ENCODE results near the gene KRT7. TPM values are rescaled to one million over a fixed set of nuclear protein-coding genes. Genes with fewer than 3 reads are reported as not detected.

Gene KRT7
- polyA plus RNA-seq, 3 donors, result 37.4 to 64.1 (median 42.0) TPM

- DNase-seq (ENCODE audit: extremely low read depth in 1 of 11, low read depth in 9 of 11, low spot score in 4 of 11), result no peak
These were observed 11.1 kb upstream of the KRT7 start for GRCh38 chr12:52221912-52222457.

DNA sequence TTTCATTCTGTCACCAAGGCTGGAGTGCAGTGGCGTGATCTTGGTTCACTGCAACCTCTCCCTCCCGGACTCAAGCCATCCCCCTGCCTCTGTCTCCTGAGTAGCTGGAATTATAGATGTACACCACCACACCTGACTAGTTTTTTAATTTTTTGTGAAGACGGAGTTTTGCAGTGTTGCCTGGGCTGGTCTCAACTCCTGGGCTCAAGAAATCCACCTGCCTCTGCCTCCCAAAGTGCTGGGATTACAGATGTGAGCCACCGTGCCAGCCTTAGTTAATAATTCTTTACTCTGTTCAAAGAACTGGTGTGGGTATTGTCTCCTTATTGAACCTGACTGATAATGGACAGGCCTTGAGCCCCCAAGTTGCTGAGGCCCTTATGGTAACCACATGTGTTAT lies 10.4 kb upstream of the KRT7 start:
- DNase-seq (ENCODE audit: extremely low read depth in 1 of 11, low read depth in 9 of 11, low spot score in 4 of 11), result no peak

- no peak for DNase-seq (ENCODE audit: extremely low read depth in 1 of 11, low read depth in 9 of 11, low spot score in 4 of 11)
These were observed 9.5 kb upstream of the KRT7 start for GRCh38 chr12:52223406-52224039.

- no peak for DNase-seq (ENCODE audit: extremely low read depth in 1 of 11, low read depth in 9 of 11, low spot score in 4 of 11)
These were observed 8.9 kb upstream of the KRT7 start for GRCh38 chr12:52224151-52224550.

GRCh38 chr12:52225752-52226151 lies 7.3 kb upstream of the KRT7 start:
- DNase-seq (ENCODE audit: extremely low read depth in 1 of 11, low read depth in 9 of 11, low spot score in 4 of 11), result no peak

- no peak for DNase-seq (ENCODE audit: extremely low read depth in 1 of 11, low read depth in 9 of 11, low spot score in 4 of 11)
These were observed 6.6 kb upstream of the KRT7 start for GRCh38 chr12:52226446-52226845.

DNA sequence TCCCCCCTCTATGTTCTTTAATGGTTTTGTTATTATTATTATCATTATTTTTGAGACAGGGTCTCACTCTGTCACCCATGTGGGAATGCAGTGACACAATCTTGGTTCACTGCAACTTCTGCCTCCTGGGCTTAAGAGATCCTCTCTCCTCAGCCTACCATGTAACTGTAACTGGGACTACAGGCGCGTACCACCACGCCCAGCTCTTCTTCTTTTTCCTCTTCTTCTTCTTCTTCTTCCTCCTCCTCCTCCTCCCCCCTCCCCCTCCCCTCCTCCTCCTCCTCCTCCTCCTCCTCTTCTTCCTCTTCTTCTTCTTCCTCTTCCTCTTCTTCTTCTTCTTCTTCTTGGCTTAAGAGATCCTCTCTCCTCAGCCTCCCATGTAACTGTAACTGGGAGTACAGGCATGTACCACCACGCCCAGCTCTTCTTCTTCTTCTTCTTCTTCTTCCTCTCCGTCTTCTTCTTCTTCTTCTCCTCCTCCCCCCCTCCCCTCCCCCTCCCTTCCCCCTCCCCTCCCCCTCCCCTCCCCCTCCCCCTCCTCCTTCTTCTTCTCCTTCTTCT lies 5.4 kb upstream of the KRT7 start:
- DNase-seq (ENCODE audit: extremely low read depth in 1 of 11, low read depth in 9 of 11, low spot score in 4 of 11), result no peak

- DNase-seq (ENCODE audit: extremely low read depth in 1 of 11, low read depth in 9 of 11, low spot score in 4 of 11), result no peak
These were observed 4.7 kb upstream of the KRT7 start for GRCh38 chr12:52228366-52228765.

DNA sequence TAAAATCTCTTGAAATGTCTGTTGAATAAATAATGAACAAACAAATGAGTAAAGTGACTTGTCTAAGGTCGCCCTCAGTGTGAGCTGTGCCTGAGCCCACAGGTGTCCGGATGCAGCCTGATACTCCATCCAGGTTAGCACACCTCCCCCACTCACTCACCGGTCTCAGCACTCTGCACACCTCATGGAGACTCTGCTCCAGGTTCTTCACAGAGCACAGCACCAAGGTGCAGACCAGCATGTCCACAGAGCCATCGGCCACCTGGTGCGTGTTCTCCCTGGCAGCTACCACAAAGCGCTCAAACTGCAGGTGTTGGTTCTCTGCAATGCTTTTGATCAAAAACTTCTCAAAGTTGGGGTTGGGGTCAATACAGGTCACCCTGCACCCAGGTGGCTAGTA lies 4.1 kb upstream of the KRT7 start:
- no peak for DNase-seq (ENCODE audit: extremely low read depth in 1 of 11, low read depth in 9 of 11, low spot score in 4 of 11)

DNA sequence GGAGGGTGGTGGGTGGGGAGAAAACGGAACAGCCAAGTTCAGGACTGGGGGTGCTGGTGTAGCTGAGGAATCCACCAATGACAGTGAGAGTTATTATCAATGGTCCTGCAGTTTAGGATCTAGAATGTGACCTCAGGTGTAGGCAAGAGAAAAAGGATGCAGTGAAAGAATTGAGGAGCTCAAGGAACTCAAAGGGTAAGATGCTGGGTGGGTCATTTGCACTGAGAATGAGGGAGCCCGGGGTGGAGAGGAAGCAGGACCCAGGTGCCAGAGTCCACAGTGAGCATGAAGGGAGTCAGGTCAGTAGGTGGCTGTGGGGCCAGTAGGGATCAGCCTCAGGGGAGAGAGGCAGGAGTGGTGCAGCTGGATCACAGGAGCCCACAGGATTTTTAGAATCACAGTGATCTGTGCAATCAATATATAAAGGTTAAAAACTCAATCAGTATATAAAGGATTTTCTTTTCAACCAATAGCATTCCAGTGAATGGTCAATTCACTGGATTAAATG lies 3.2 kb upstream of the KRT7 start:
- DNase-seq (ENCODE audit: extremely low read depth in 1 of 11, low read depth in 9 of 11, low spot score in 4 of 11), result no peak

DNA sequence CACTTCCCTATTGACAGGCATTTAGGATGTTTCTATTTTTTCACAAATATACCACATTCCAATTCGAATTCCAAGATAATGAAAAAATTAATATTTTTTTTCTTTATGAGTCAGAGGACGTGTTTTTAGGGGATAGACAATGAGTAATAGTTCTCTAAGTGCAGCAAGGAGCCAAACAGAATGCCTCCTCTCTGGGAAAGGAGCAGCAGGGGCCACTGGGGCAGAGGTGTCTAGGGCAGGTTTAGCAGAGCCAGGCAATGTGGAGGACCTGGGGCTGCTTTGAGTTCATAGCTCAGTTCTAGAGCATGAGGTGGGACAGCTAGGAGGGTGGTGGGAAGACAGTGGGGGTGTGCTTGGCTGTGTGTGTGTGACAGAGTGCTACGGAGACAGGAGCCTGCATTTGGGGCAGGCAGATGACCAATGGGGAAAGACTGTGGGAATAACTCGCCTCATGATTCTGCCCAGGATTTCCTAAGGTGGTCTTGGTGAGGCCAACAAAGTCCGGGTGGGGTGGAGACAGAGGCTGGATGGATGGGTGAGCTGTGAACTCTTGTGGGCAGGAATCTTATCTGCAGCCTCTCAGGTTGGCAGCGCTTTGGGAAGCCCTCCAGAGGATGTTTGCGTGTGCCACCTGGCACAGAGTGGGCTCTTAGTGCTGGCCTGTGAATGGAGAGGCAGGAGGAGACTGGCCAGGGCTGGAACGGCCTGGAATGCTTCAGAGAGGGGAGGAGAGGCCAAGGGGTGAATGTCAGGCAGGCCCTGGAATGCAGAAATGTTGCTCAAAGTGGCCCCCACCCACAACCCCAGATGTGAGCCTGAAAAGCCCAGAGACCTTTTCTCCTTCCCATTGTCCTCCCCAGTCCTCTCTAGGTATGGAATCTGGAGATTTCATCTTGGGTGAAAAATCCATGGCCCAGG lies 2.4 kb upstream of the KRT7 start:
- no peak for DNase-seq (ENCODE audit: extremely low read depth in 1 of 11, low read depth in 9 of 11, low spot score in 4 of 11)

- no peak for DNase-seq (ENCODE audit: extremely low read depth in 1 of 11, low read depth in 9 of 11, low spot score in 4 of 11)
These were observed 1.5 kb upstream of the KRT7 start for GRCh38 chr12:52231305-52232202.

- DNase-seq (ENCODE audit: extremely low read depth in 1 of 11, low read depth in 9 of 11, low spot score in 4 of 11), result no peak
These were observed 805 bp upstream of the KRT7 start for GRCh38 chr12:52232203-52232673.

DNA sequence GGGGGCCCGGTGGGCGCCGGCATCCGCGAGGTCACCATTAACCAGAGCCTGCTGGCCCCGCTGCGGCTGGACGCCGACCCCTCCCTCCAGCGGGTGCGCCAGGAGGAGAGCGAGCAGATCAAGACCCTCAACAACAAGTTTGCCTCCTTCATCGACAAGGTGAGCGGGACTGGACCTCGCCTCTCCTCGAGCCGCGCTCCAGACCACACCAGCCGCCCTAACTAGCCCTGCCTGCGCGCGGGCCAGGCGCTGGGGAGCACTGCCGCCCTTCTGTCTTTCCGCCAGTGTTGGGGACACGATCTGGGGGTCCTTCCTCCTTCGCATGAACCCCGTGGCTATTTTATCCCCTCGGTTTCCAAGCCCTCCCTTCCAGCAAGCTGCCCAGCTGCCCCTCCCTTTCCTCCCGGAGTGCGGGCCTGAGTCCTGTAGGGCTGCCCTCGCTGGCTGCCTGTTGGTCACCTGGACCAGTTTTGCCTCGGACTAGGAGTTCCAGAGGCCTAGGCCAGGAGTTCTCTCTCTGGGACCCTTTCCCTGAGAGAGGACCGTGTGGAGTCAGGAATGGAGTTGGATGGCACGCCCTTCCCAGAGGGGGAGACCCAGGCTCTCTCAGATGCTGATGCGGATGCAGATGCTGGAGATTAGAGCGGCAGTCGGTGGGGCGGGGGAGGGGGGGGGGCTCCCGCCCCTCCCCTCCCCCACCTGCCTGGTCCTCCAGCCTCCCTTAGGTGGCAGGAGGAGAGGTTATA lies 592 bp downstream of the KRT7 start:
- no peak for DNase-seq (ENCODE audit: extremely low read depth in 1 of 11, low read depth in 9 of 11, low spot score in 4 of 11)

GRCh38 chr12:52234223-52234810 lies 1.3 kb downstream of the KRT7 start:
- no peak for DNase-seq (ENCODE audit: extremely low read depth in 1 of 11, low read depth in 9 of 11, low spot score in 4 of 11)

GRCh38 chr12:52235001-52235764 lies 2.1 kb downstream of the KRT7 start:
- DNase-seq (ENCODE audit: extremely low read depth in 1 of 11, low read depth in 9 of 11, low spot score in 4 of 11), result no peak

GRCh38 chr12:52235822-52236361 lies 2.8 kb downstream of the KRT7 start:
- DNase-seq (ENCODE audit: extremely low read depth in 1 of 11, low read depth in 9 of 11, low spot score in 4 of 11), result no peak
